Activated gamma-delta T cell (primary cell): Measurements from ENCODE around the gene PLCB4.

Source experiments
- DNase-seq: peaks from one replicate; lab custom pipeline; 2025; lab: John Stamatoyannopoulos, UW

The PLCB4 gene

GRCh38 chr20:9061434-9061833 lies 7.5 kb upstream of the PLCB4 start:
- no peak for DNase-seq

- DNase-seq = no peak
These were observed 6.8 kb upstream of the PLCB4 start for GRCh38 chr20:9062066-9062465.

GRCh38 chr20:9066191-9066590 lies 2.7 kb upstream of the PLCB4 start:
- DNase-seq = no peak

GRCh38 chr20:9068233-9068801 lies 570 bp upstream of the PLCB4 start:
- no peak for DNase-seq

- DNase-seq = no peak
These were observed 1.4 kb downstream of the PLCB4 start for GRCh38 chr20:9070304-9070703.

GRCh38 chr20:9071976-9072726 lies 3.3 kb downstream of the PLCB4 start:
- no peak for DNase-seq

- DNase-seq = no peak
These were observed 4.1 kb downstream of the PLCB4 start for GRCh38 chr20:9072861-9073500.

GRCh38 chr20:9075264-9076095 lies 6.6 kb downstream of the PLCB4 start:
- DNase-seq = no peak

GRCh38 chr20:9076440-9076839 lies 7.6 kb downstream of the PLCB4 start:
- no peak for DNase-seq

GRCh38 chr20:9078826-9079731 lies 10.2 kb downstream of the PLCB4 start:
- DNase-seq = no peak

- DNase-seq = no peak
These were observed 12.6 kb downstream of the PLCB4 start for GRCh38 chr20:9081423-9081966.

- no peak for DNase-seq
These were observed 13.9 kb downstream of the PLCB4 start for GRCh38 chr20:9082741-9083140.

GRCh38 chr20:9087531-9088217 lies 18.8 kb downstream of the PLCB4 start:
- no peak for DNase-seq

GRCh38 chr20:9088556-9088955 lies 19.7 kb downstream of the PLCB4 start:
- DNase-seq = no peak

GRCh38 chr20:9092113-9092512 lies 23.2 kb downstream of the PLCB4 start:
- no peak for DNase-seq

- no peak for DNase-seq
These were observed 23.8 kb downstream of the PLCB4 start for GRCh38 chr20:9092655-9093054.

GRCh38 chr20:9093218-9093957 lies 24.5 kb downstream of the PLCB4 start:
- no peak for DNase-seq

- DNase-seq = no peak
These were observed 30.5 kb downstream of the PLCB4 start for GRCh38 chr20:9099372-9099771.

- DNase-seq = no peak
These were observed 31.8 kb downstream of the PLCB4 start for GRCh38 chr20:9100691-9101090.

- no peak for DNase-seq
These were observed 33.6 kb downstream of the PLCB4 start for GRCh38 chr20:9102456-9102855.
